ENCODE results near the gene ELAVL4. TPM values are rescaled to one million over a fixed set of nuclear protein-coding genes. Genes with fewer than 3 reads are reported as not detected.

Gene ELAVL4
- total and polyA plus RNA-seq, 12 donors, result 0.18 to 17.7 (median 4.3) TPM; not detected in 2

GRCh38 chr1:50095716-50096115 lies 13.0 kb upstream of the ELAVL4 start:
- TF ChIP-seq POLR2A (IDR thresholded peaks at IDR 0.05), result no peak
- TF ChIP-seq, protein P1, sequence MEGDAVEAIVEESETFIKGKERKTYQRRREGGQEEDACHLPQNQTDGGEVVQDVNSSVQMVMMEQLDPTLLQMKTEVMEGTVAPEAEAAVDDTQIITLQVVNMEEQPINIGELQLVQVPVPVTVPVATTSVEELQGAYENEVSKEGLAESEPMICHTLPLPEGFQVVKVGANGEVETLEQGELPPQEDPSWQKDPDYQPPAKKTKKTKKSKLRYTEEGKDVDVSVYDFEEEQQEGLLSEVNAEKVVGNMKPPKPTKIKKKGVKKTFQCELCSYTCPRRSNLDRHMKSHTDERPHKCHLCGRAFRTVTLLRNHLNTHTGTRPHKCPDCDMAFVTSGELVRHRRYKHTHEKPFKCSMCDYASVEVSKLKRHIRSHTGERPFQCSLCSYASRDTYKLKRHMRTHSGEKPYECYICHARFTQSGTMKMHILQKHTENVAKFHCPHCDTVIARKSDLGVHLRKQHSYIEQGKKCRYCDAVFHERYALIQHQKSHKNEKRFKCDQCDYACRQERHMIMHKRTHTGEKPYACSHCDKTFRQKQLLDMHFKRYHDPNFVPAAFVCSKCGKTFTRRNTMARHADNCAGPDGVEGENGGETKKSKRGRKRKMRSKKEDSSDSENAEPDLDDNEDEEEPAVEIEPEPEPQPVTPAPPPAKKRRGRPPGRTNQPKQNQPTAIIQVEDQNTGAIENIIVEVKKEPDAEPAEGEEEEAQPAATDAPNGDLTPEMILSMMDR (IDR thresholded peaks at IDR 0.05), result no peak
- Histone ChIP-seq H3K27ac (no peak overlapping the region), H3K4me3 (no peak overlapping the region), H3K4me1 (replicated peaks in 1 of 2) (no peaks in the 10 kb centered on the region), H3K27me3 (no peaks in the 10 kb centered on the region), H3K9me3 (replicated peaks in 1 of 3) (no peaks in the 10 kb centered on the region), H3K36me3 (replicated peaks in 1 of 2) (no peaks in the 10 kb centered on the region)
- DNase-seq, result no peak
- intact Hi-C loops (cut with DNase I), result no loop called here
- 57 to 78% (median 68%) methylated on average over 3 of the region's 3 CpGs for WGBS, 4 donors

- 69 to 75% (median 72%) methylated on average over 2 of the region's 2 CpGs for WGBS, 4 donors
- TF ChIP-seq, protein P1 (IDR thresholded peaks at IDR 0.05), result no peak
- TF ChIP-seq POLR2A (IDR thresholded peaks at IDR 0.05), result no peak
- no peak for DNase-seq
These were observed 11.6 kb upstream of the ELAVL4 start for GRCh38 chr1:50097021-50097679.

GRCh38 chr1:50097791-50098190 lies 10.9 kb upstream of the ELAVL4 start:
- intact Hi-C loops (cut with DNase I), result no loop called here
- TF ChIP-seq POLR2A (IDR thresholded peaks at IDR 0.05), result no peak
- TF ChIP-seq, protein P1 (IDR thresholded peaks at IDR 0.05), result no peak

More at GRCh38 chr1:50097021-50097679, 11.6 kb upstream of the ELAVL4 start:
- no peaks in the 10 kb centered on the region for H3K36me3 ChIP-seq (replicated peaks in 1 of 2)
- H3K4me1 ChIP-seq (replicated peaks in 1 of 2), result no peaks in the 10 kb centered on the region
- no peaks in the 10 kb centered on the region for H3K27me3 ChIP-seq
- H3K4me3 ChIP-seq, result no peak overlapping the region
- intact Hi-C loops (cut with DNase I), result no loop called here
- H3K27ac ChIP-seq, result no peak overlapping the region
- no peaks in the 10 kb centered on the region for H3K9me3 ChIP-seq (replicated peaks in 1 of 3)

DNA sequence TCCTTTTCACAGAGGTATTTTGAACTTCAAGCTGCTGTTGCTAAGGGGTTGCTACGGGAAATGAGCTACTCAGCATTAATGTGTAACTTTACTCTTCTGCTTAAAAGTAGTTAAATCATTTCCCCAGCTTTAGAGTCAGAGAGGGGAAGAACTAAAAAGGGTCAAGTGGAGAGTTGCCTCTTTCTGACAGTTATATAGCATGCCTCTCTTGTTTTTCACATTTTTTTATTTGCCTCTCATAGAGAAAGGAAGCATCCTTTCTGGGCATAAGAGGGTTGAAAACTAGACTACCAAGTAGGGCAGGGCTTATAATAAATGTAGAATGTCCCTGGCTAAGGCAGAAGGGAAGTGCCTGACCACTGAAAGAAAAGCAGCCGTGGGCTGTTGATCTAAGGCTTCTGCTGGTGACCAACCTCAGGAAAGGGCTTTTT lies 10.1 kb upstream of the ELAVL4 start:
- no peak overlapping the region for H3K4me3 ChIP-seq
- no peak for TF ChIP-seq POLR2A (IDR thresholded peaks at IDR 0.05)
- TF ChIP-seq, protein P1 (IDR thresholded peaks at IDR 0.05), result no peak
- no peaks in the 10 kb centered on the region for H3K36me3 ChIP-seq (replicated peaks in 1 of 2)
- no peaks in the 10 kb centered on the region for H3K9me3 ChIP-seq (replicated peaks in 1 of 3)
- 28 to 39% (median 37%) methylated on average over 2 of the region's 2 CpGs for WGBS, 4 donors
- no peaks in the 10 kb centered on the region for H3K4me1 ChIP-seq (replicated peaks in 1 of 2)
- no peak overlapping the region for H3K27ac ChIP-seq
- no peaks in the 10 kb centered on the region for H3K27me3 ChIP-seq
- no peak for DNase-seq
- intact Hi-C loops (cut with DNase I), result no loop called here

More at GRCh38 chr1:50097791-50098190, 10.9 kb upstream of the ELAVL4 start:
- no peaks in the 10 kb centered on the region for H3K27me3 ChIP-seq
- no peak overlapping the region for H3K4me3 ChIP-seq
- no peak for DNase-seq
- no peaks in the 10 kb centered on the region for H3K36me3 ChIP-seq (replicated peaks in 1 of 2)
- no peaks in the 10 kb centered on the region for H3K9me3 ChIP-seq (replicated peaks in 1 of 3)
- H3K4me1 ChIP-seq (replicated peaks in 1 of 2), result no peaks in the 10 kb centered on the region
- H3K27ac ChIP-seq, result no peak overlapping the region

All from adrenal gland (tissue), 12 donors.